ENCODE data around the gene EPHB1.

The EPHB1 gene

GRCh38 chr3:135081856-135082434 is 286.9 kb downstream of the EPHB1 start:
- no peaks in the 10 kb centered on the region for H3K9me3 ChIP-seq (ENCODE audit: low read depth, low read length)
- H3K36me3 ChIP-seq (ENCODE audit: insufficient read depth, low read length): no peaks in the 10 kb centered on the region
- no peak for DNase-seq (ENCODE audit: low read depth, low spot score)
- H3K27ac ChIP-seq: no peak overlapping the region
- no peak overlapping the region for H3K9ac ChIP-seq (ENCODE audit: insufficient read length)
- TF ChIP-seq POLR2AphosphoS5 (IDR thresholded peaks at IDR 0.05; ENCODE audit: borderline replicate concordance, low read depth, low read length) (no peak), FOXP2 (optimal IDR thresholded peaks at IDR 0.05; ENCODE audit: control extremely low read depth, extremely low read length, insufficient read depth) (no peak), EZH2 (IDR thresholded peaks at IDR 0.05) (no peak)
- H3K4me3 ChIP-seq: no peak overlapping the region

- H3K9ac ChIP-seq (ENCODE audit: insufficient read length): no peak overlapping the region
- no peaks in the 10 kb centered on the region for H3K9me3 ChIP-seq (ENCODE audit: low read depth, low read length)
- TF ChIP-seq POLR2AphosphoS5 (IDR thresholded peaks at IDR 0.05; ENCODE audit: borderline replicate concordance, low read depth, low read length): no peak
- H3K36me3 ChIP-seq (ENCODE audit: insufficient read depth, low read length): no peaks in the 10 kb centered on the region
- H3K4me3 ChIP-seq: no peak overlapping the region
- H3K27ac ChIP-seq: no peak overlapping the region
- no peak for DNase-seq (ENCODE audit: low read depth, low spot score)
Measured at GRCh38 chr3:135082706-135083105, 287.6 kb downstream of the EPHB1 start.

GRCh38 chr3:135083179-135083578 is 288.1 kb downstream of the EPHB1 start:
- DNase-seq (ENCODE audit: low read depth, low spot score): no peak
- H3K36me3 ChIP-seq (ENCODE audit: insufficient read depth, low read length): no peaks in the 10 kb centered on the region
- H3K9me3 ChIP-seq (ENCODE audit: low read depth, low read length): no peaks in the 10 kb centered on the region
- no peak overlapping the region for H3K4me3 ChIP-seq
- H3K9ac ChIP-seq (ENCODE audit: insufficient read length): no peak overlapping the region
- no peak overlapping the region for H3K27ac ChIP-seq
- TF ChIP-seq EZH2 (IDR thresholded peaks at IDR 0.05): no peak
- TF ChIP-seq FOXP2 (optimal IDR thresholded peaks at IDR 0.05; ENCODE audit: control extremely low read depth, extremely low read length, insufficient read depth): no peak
- TF ChIP-seq POLR2AphosphoS5 (IDR thresholded peaks at IDR 0.05; ENCODE audit: borderline replicate concordance, low read depth, low read length): no peak

- no peaks in the 10 kb centered on the region for H3K36me3 ChIP-seq (ENCODE audit: insufficient read depth, low read length)
- H3K9ac ChIP-seq (ENCODE audit: insufficient read length): no peak overlapping the region
- H3K9me3 ChIP-seq (ENCODE audit: low read depth, low read length): no peaks in the 10 kb centered on the region
- H3K27ac ChIP-seq: no peak overlapping the region
- TF ChIP-seq POLR2AphosphoS5 (IDR thresholded peaks at IDR 0.05; ENCODE audit: borderline replicate concordance, low read depth, low read length) (no peak), FOXP2 (optimal IDR thresholded peaks at IDR 0.05; ENCODE audit: control extremely low read depth, extremely low read length, insufficient read depth) (no peak), EZH2 (IDR thresholded peaks at IDR 0.05) (no peak)
- DNase-seq (ENCODE audit: low read depth, low spot score): no peak
- H3K4me3 ChIP-seq: no peak overlapping the region
Measured at GRCh38 chr3:135083756-135084155, 288.7 kb downstream of the EPHB1 start.

- DNase-seq (ENCODE audit: low read depth, low spot score): no peak
- TF ChIP-seq FOXP2 (optimal IDR thresholded peaks at IDR 0.05; ENCODE audit: control extremely low read depth, extremely low read length, insufficient read depth): no peak
- TF ChIP-seq POLR2AphosphoS5 (IDR thresholded peaks at IDR 0.05; ENCODE audit: borderline replicate concordance, low read depth, low read length): no peak
- no peak for TF ChIP-seq EZH2 (IDR thresholded peaks at IDR 0.05)
- Histone ChIP-seq H3K4me3 (no peak overlapping the region), H3K27ac (no peak overlapping the region), H3K9me3 (ENCODE audit: low read depth, low read length) (no peaks in the 10 kb centered on the region), H3K9ac (ENCODE audit: insufficient read length) (no peak overlapping the region), H3K36me3 (ENCODE audit: insufficient read depth, low read length) (no peaks in the 10 kb centered on the region)
Measured at GRCh38 chr3:135084405-135084804, 289.3 kb downstream of the EPHB1 start.

GRCh38 chr3:135084976-135085375 is 289.9 kb downstream of the EPHB1 start:
- DNase-seq (ENCODE audit: low read depth, low spot score): no peak
- no peak overlapping the region for H3K4me3 ChIP-seq
- no peaks in the 10 kb centered on the region for H3K36me3 ChIP-seq (ENCODE audit: insufficient read depth, low read length)
- no peak for TF ChIP-seq EZH2 (IDR thresholded peaks at IDR 0.05)
- no peak for TF ChIP-seq FOXP2 (optimal IDR thresholded peaks at IDR 0.05; ENCODE audit: control extremely low read depth, extremely low read length, insufficient read depth)
- TF ChIP-seq POLR2AphosphoS5 (IDR thresholded peaks at IDR 0.05; ENCODE audit: borderline replicate concordance, low read depth, low read length): no peak
- H3K27ac ChIP-seq: no peak overlapping the region
- no peak overlapping the region for H3K9ac ChIP-seq (ENCODE audit: insufficient read length)
- no peaks in the 10 kb centered on the region for H3K9me3 ChIP-seq (ENCODE audit: low read depth, low read length)

GRCh38 chr3:135085652-135086436 is 290.8 kb downstream of the EPHB1 start:
- H3K27ac ChIP-seq: no peak overlapping the region
- no peak overlapping the region for H3K4me3 ChIP-seq
- H3K9ac ChIP-seq (ENCODE audit: insufficient read length): no peak overlapping the region
- TF ChIP-seq FOXP2 (optimal IDR thresholded peaks at IDR 0.05; ENCODE audit: control extremely low read depth, extremely low read length, insufficient read depth) (no peak), POLR2AphosphoS5 (IDR thresholded peaks at IDR 0.05; ENCODE audit: borderline replicate concordance, low read depth, low read length) (no peak), EZH2 (IDR thresholded peaks at IDR 0.05) (no peak)
- no peak for DNase-seq (ENCODE audit: low read depth, low spot score)
- no peaks in the 10 kb centered on the region for H3K9me3 ChIP-seq (ENCODE audit: low read depth, low read length)
- no peaks in the 10 kb centered on the region for H3K36me3 ChIP-seq (ENCODE audit: insufficient read depth, low read length)

- DNase-seq (ENCODE audit: low read depth, low spot score): no peak
- no peak overlapping the region for H3K9ac ChIP-seq (ENCODE audit: insufficient read length)
- H3K4me3 ChIP-seq: no peak overlapping the region
- no peaks in the 10 kb centered on the region for H3K9me3 ChIP-seq (ENCODE audit: low read depth, low read length)
- H3K36me3 ChIP-seq (ENCODE audit: insufficient read depth, low read length): no peaks in the 10 kb centered on the region
- no peak overlapping the region for H3K27ac ChIP-seq
- TF ChIP-seq EZH2 (IDR thresholded peaks at IDR 0.05) (no peak), FOXP2 (optimal IDR thresholded peaks at IDR 0.05; ENCODE audit: control extremely low read depth, extremely low read length, insufficient read depth) (no peak), POLR2AphosphoS5 (IDR thresholded peaks at IDR 0.05; ENCODE audit: borderline replicate concordance, low read depth, low read length) (no peak)
Measured at GRCh38 chr3:135087782-135088181, 292.7 kb downstream of the EPHB1 start.
